Vagina (tissue), 2 donors: ENCODE results near the gene SEMA3B. TPM values are rescaled to one million over a fixed set of nuclear protein-coding genes. Genes with fewer than 3 reads are reported as not detected.
"Not testable (repeated sequence)": the region's sequence is repeated elsewhere in the genome, so short reads cannot be mapped to it uniquely, and the experiment has no call there.

Experiments used
- DNase-seq, 2 donors: peaks; one replicate each; pipeline ENCODE4 v3.0.0-alpha.2; 2017; ENCODE audit errors: extremely low spot score in 2 of 2
- H3K27ac ChIP-seq: fragments of 200-600 bp; sonication (generic); one replicate; pipeline ENCODE4 v1.5.1; 2019
- H3K27me3 ChIP-seq: fragments of 200-600 bp; sonication (generic); one replicate; pipeline ENCODE4 v1.5.1; 2019
- H3K36me3 ChIP-seq, 2 donors: fragments of 200-600 bp; sonication (generic); one replicate each; pipeline ENCODE4 v1.5.1; 2017 to 2019
- H3K4me1 ChIP-seq: fragments of 200-600 bp; sonication (generic); one replicate; pipeline ENCODE4 v1.5.1; 2019
- H3K4me3 ChIP-seq, 2 donors: fragments of 200-600 bp; sonication (generic); 1 replicate in 1 of 2; 2 replicates in 1 of 2; pipeline ENCODE4 v1.5.1; 2016 to 2019
- H3K9me3 ChIP-seq: fragments of 200-600 bp; sonication (generic); one replicate; pipeline ENCODE4 v1.5.1; 2019
- POLR2A ChIP-seq, 2 donors: fragments of 450-650 bp; IDR thresholded peaks; one replicate each; pipeline ENCODE4 v1.6.1; 2017; ENCODE audit warnings: antibody characterized with exemption in 2 of 2, mild to moderate bottlenecking in 2 of 2, moderate library complexity in 2 of 2
- POLR2AphosphoS5 ChIP-seq, 2 donors: sonication (generic); formaldehyde crosslinking; IDR thresholded peaks; one replicate each; pipeline ENCODE4 v1.9.0; 2017; ENCODE audit warnings: antibody characterized with exemption in 2 of 2, mild to moderate bottlenecking in 2 of 2, low read depth in 1 of 2; ENCODE audit not compliant: insufficient read depth in 1 of 2
- intact Hi-C: fragments of 100-400 bp; cut with DNase I; formaldehyde crosslinking; loops from one replicate; pipeline ENCODE4 v1.15.1; 2023
- total RNA-seq: library from RNA; depleted of rRNA; stranded (reverse); fragments of >200 nt; gene quantifications from one replicate; pipeline ENCODE4 v1.2.3, GENCODE V29; 2016
- TF ChIP-seq, protein P1 (sequence below), 3 experiments: fragments of 450-650 bp in 2 of 3; fragments of 200-600 bp in 1 of 3; sonication (generic) in 1 of 3; IDR thresholded peaks; one replicate each; pipeline ENCODE4 v1.5.1; 2017 to 2019; ENCODE audit warnings: antibody characterized with exemption in 3 of 3, mild to moderate bottlenecking in 2 of 3, moderate library complexity in 2 of 3

The SEMA3B gene
- total RNA-seq, 1 donor from 2014 or later: 32.9 TPM

GRCh38 chr3:50276762-50277101, 7.8 kb downstream of the SEMA3B start:
- no peaks in the 10 kb centered on the region for H3K9me3 ChIP-seq
- H3K36me3 ChIP-seq: no peaks in the 10 kb centered on the region
- no peaks in the 10 kb centered on the region for H3K27me3 ChIP-seq
- no peak overlapping the region for H3K27ac ChIP-seq
- no peak overlapping the region for H3K4me3 ChIP-seq
- peaks cover 30% of the 10 kb centered on the region for H3K4me1 ChIP-seq
- TF ChIP-seq, protein P1, sequence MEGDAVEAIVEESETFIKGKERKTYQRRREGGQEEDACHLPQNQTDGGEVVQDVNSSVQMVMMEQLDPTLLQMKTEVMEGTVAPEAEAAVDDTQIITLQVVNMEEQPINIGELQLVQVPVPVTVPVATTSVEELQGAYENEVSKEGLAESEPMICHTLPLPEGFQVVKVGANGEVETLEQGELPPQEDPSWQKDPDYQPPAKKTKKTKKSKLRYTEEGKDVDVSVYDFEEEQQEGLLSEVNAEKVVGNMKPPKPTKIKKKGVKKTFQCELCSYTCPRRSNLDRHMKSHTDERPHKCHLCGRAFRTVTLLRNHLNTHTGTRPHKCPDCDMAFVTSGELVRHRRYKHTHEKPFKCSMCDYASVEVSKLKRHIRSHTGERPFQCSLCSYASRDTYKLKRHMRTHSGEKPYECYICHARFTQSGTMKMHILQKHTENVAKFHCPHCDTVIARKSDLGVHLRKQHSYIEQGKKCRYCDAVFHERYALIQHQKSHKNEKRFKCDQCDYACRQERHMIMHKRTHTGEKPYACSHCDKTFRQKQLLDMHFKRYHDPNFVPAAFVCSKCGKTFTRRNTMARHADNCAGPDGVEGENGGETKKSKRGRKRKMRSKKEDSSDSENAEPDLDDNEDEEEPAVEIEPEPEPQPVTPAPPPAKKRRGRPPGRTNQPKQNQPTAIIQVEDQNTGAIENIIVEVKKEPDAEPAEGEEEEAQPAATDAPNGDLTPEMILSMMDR (IDR thresholded peaks at IDR 0.05): no peak
- TF ChIP-seq POLR2AphosphoS5 (IDR thresholded peaks at IDR 0.05; ENCODE audit: insufficient read depth in 1 of 2, low read depth in 1 of 2) (no peak), POLR2A (IDR thresholded peaks at IDR 0.05) (no peak)
- DNase-seq: no peak
- intact Hi-C loops: loop anchor here (10.0 kb wide), 1 partner anchor 152 kb away; no protein-coding TSS in a partner anchor

DNA sequence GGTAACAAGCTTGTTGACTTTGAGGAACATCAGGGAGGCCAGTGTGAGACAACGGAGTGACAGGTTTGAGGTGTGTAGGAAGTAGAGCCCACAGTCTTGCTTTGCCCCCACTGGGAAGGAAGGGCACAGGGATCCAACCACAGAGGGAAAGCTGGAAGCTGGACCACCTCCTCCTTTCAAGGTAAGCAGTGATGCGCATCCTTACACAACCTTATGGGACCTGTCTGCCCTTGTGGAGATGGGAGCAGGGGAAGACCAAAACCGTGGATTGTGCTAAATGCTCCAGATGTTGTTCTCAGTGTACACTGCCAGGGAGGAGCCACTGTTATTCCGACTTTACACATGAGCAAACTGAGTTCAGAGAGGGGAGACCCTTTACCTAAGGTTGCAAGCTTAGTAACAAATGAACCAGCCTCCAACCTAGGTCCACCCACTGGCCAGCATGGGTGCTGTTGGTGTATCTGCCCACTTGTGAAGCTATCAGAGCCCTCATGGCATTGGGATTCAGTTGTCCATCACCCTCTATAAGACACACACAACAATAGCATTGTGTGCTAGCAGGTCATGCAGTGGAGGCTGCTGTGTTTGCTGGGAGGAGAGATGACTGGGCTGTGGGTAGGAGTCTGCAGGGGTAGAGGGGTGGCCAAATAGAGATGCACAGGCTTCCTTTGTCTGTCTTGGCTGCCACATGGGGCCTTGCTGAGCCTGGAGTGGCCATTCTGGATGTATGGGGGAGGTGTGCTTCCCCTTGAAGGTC, 9.4 kb downstream of the SEMA3B start:
- no peaks in the 10 kb centered on the region for H3K27me3 ChIP-seq
- H3K9me3 ChIP-seq: no peaks in the 10 kb centered on the region
- no peak for DNase-seq
- intact Hi-C loops: loop anchor here (10.0 kb wide), 1 partner anchor 154 kb away; no protein-coding TSS in a partner anchor
- H3K27ac ChIP-seq: no peak overlapping the region
- no peak overlapping the region for H3K4me3 ChIP-seq
- no peaks in the 10 kb centered on the region for H3K36me3 ChIP-seq
- no peak for TF ChIP-seq POLR2AphosphoS5 (IDR thresholded peaks at IDR 0.05; ENCODE audit: insufficient read depth in 1 of 2, low read depth in 1 of 2)
- TF ChIP-seq, protein P1 (IDR thresholded peaks at IDR 0.05): no peak
- no peak for TF ChIP-seq POLR2A (IDR thresholded peaks at IDR 0.05)
- H3K4me1 ChIP-seq: peaks cover 15% of the 10 kb centered on the region

- H3K9me3 ChIP-seq: no peaks in the 10 kb centered on the region
- H3K27me3 ChIP-seq: no peaks in the 10 kb centered on the region
- H3K4me3 ChIP-seq: no peak within 1 kb of the TSS
- H3K36me3 ChIP-seq: no peaks in the 10 kb centered on the region
- TF ChIP-seq, protein P1 (IDR thresholded peaks at IDR 0.05): no peak
- TF ChIP-seq POLR2AphosphoS5 (IDR thresholded peaks at IDR 0.05; ENCODE audit: insufficient read depth in 1 of 2, low read depth in 1 of 2) (no peak), POLR2A (IDR thresholded peaks at IDR 0.05) (no peak)
- no peak for DNase-seq
- H3K4me1 ChIP-seq: peaks cover 10% of the 10 kb centered on the region
- H3K27ac ChIP-seq: no peak within 1 kb of the TSS
- intact Hi-C loops: loop anchor here (10.0 kb wide), 1 partner anchor 154 kb away; no protein-coding TSS in a partner anchor
These were observed 9.9 kb downstream of the SEMA3B start, which contains the start of gene LSMEM2 for GRCh38 chr3:50278880-50279224. Gene LSMEM2 (plus strand): TSS chr3:50279087. CDS start chr3:50279114, 27 bp downstream.

- Histone ChIP-seq H3K4me1 (peaks cover 4% of the 10 kb centered on the region), H3K4me3 (no peak overlapping the region), H3K9me3 (no peaks in the 10 kb centered on the region), H3K27ac (no peak overlapping the region), H3K36me3 (no peaks in the 10 kb centered on the region), H3K27me3 (no peaks in the 10 kb centered on the region)
- no peak for DNase-seq
- intact Hi-C loops: loop anchor here (10.0 kb wide), 1 partner anchor 155 kb away; no protein-coding TSS in a partner anchor
- TF ChIP-seq POLR2AphosphoS5 (IDR thresholded peaks at IDR 0.05; ENCODE audit: insufficient read depth in 1 of 2, low read depth in 1 of 2) (no peak), POLR2A (IDR thresholded peaks at IDR 0.05) (no peak)
- TF ChIP-seq, protein P1 (IDR thresholded peaks at IDR 0.05): no peak
These were observed 10.5 kb downstream of the SEMA3B start for GRCh38 chr3:50279255-50280016.

GRCh38 chr3:50284121-50284520, 15.2 kb downstream of the SEMA3B start:
- intact Hi-C loops, H3K27ac ChIP-seq, H3K27me3 ChIP-seq, H3K4me3 ChIP-seq, H3K4me1 ChIP-seq, DNase-seq, H3K9me3 ChIP-seq: not testable (repeated sequence)
- H3K36me3 ChIP-seq: peaks cover 0 to 28% of the 10 kb centered on the region in 2 donors
